ENCODE results near the gene MAFG.

Gene MAFG

DNA sequence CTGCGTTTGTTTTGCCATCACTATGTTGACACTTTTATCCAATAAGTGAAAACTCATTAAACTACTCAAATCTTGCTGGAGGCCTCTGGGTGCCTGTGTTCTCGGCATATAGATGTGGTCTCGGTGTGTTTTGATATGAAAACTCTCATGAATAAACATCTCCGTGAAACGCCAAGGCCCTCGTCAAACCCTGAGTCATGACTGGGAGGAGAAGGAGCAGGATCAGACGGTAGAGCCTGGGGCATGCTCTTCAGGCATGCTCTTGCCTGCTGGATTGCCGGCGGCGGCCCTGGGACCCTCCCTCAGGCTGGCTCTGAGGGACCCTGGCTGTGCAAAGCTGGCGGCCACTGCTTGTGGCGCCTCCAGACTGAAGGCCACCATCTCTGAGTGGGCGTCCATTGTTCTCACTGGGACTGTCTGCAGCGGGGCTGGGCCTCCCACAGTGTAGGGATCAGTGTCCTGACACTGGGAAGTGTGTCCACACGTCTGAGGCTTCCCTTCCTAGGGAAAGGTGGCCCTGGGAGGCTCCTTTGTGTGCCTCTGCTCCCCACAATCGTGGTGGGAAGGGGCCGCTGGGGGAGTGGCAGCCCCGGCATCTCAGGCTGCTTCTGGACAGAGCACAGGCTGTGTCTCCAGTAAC, 27.2 kb downstream of the MAFG start (continued):
- TF ChIP-seq RARB (CRISPR knock-in tag; IDR thresholded peaks at IDR 0.05), result no peak

DNA sequence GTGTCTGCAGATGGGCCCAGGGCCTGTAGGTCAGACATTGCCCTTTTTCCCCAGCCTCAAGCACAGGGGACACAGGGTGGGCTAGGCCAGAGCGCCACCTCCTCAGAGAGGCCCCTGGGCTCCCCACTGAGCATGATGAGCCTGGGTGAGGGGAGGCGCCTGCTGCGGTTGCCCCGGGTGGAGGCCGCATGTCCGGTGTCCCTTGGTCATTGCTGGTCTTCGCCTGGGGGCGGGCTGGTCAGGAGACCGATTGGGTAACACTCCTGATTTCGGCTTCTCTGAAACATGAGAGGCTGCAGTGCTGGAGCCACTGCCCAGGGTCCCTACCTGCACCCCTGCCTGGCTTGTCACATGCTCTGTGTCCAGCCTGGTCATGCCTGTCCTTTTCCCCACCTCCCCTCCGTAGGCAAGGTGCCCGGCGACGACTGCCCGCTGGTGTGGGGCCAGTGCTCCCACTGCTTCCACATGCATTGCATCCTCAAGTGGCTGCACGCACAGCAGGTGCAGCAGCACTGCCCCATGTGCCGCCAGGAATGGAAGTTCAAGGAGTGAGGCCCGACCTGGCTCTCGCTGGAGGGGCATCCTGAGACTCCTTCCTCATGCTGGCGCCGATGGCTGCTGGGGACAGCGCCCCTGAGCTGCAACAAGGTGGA, 27.9 kb downstream of the MAFG start:
- TF ChIP-seq ZFP3 (CRISPR knock-in tag; IDR thresholded peaks at IDR 0.05), result no peak
- no peak for TF ChIP-seq TOX (CRISPR knock-in tag; IDR thresholded peaks at IDR 0.05; ENCODE audit: borderline replicate concordance)
- no peak for TF ChIP-seq OSR1 (CRISPR knock-in tag; IDR thresholded peaks at IDR 0.05)
- TF ChIP-seq, protein P1, sequence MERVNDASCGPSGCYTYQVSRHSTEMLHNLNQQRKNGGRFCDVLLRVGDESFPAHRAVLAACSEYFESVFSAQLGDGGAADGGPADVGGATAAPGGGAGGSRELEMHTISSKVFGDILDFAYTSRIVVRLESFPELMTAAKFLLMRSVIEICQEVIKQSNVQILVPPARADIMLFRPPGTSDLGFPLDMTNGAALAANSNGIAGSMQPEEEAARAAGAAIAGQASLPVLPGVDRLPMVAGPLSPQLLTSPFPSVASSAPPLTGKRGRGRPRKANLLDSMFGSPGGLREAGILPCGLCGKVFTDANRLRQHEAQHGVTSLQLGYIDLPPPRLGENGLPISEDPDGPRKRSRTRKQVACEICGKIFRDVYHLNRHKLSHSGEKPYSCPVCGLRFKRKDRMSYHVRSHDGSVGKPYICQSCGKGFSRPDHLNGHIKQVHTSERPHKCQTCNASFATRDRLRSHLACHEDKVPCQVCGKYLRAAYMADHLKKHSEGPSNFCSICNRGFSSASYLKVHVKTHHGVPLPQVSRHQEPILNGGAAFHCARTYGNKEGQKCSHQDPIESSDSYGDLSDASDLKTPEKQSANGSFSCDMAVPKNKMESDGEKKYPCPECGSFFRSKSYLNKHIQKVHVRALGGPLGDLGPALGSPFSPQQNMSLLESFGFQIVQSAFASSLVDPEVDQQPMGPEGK (CRISPR knock-in tag; IDR thresholded peaks at IDR 0.05; ENCODE audit: borderline replicate concordance), result no peak
- no peak for ATAC-seq

DNA sequence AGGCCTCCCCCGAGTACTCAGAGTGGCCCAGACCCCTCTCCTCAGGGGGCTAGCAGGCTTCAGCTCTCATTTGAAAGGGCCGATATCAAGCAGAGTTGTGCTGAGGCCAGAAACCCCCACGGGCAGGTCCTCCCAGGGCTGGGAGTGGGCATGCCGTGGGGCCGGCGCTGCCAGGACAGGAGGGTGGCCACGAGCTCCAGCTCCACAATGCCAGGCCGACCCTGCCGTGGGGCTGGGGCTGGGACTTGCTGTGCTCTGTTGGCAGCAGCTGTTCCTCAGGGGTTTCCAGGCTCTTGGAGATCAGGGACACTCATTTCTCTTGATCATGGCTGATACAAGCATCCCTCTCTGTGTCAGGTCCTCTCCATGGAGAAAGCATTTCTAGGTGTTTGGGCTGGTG, 28.6 kb downstream of the MAFG start:
- ATAC-seq, result no peak
- TF ChIP-seq OSR1 (CRISPR knock-in tag; IDR thresholded peaks at IDR 0.05), result no peak
- no peak for TF ChIP-seq GLIS3 (CRISPR knock-in tag; IDR thresholded peaks at IDR 0.05)
- TF ChIP-seq RARB (CRISPR knock-in tag; IDR thresholded peaks at IDR 0.05), result no peak
- TF ChIP-seq, protein P2, sequence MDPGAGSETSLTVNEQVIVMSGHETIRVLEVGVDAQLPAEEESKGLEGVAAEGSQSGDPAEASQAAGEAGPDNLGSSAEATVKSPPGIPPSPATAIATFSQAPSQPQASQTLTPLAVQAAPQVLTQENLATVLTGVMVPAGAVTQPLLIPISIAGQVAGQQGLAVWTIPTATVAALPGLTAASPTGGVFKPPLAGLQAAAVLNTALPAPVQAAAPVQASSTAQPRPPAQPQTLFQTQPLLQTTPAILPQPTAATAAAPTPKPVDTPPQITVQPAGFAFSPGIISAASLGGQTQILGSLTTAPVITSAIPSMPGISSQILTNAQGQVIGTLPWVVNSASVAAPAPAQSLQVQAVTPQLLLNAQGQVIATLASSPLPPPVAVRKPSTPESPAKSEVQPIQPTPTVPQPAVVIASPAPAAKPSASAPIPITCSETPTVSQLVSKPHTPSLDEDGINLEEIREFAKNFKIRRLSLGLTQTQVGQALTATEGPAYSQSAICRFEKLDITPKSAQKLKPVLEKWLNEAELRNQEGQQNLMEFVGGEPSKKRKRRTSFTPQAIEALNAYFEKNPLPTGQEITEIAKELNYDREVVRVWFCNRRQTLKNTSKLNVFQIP (CRISPR knock-in tag; IDR thresholded peaks at IDR 0.05; ENCODE audit: borderline replicate concordance, low read depth), result no peak
- no peak for TF ChIP-seq CSDC2 (CRISPR knock-in tag; IDR thresholded peaks at IDR 0.05)
- TF ChIP-seq, protein P3, sequence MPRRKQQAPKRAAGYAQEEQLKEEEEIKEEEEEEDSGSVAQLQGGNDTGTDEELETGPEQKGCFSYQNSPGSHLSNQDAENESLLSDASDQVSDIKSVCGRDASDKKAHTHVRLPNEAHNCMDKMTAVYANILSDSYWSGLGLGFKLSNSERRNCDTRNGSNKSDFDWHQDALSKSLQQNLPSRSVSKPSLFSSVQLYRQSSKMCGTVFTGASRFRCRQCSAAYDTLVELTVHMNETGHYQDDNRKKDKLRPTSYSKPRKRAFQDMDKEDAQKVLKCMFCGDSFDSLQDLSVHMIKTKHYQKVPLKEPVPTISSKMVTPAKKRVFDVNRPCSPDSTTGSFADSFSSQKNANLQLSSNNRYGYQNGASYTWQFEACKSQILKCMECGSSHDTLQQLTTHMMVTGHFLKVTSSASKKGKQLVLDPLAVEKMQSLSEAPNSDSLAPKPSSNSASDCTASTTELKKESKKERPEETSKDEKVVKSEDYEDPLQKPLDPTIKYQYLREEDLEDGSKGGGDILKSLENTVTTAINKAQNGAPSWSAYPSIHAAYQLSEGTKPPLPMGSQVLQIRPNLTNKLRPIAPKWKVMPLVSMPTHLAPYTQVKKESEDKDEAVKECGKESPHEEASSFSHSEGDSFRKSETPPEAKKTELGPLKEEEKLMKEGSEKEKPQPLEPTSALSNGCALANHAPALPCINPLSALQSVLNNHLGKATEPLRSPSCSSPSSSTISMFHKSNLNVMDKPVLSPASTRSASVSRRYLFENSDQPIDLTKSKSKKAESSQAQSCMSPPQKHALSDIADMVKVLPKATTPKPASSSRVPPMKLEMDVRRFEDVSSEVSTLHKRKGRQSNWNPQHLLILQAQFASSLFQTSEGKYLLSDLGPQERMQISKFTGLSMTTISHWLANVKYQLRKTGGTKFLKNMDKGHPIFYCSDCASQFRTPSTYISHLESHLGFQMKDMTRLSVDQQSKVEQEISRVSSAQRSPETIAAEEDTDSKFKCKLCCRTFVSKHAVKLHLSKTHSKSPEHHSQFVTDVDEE (CRISPR knock-in tag; IDR thresholded peaks at IDR 0.05), result no peak
- TF ChIP-seq TCF4 (CRISPR knock-in tag; IDR thresholded peaks at IDR 0.05; ENCODE audit: borderline replicate concordance), result no peak
- no peak for TF ChIP-seq BACH2 (CRISPR knock-in tag; IDR thresholded peaks at IDR 0.05; ENCODE audit: borderline replicate concordance)
- TF ChIP-seq, protein P1 (CRISPR knock-in tag; IDR thresholded peaks at IDR 0.05; ENCODE audit: borderline replicate concordance), result no peak
- no peak for TF ChIP-seq PPARA (CRISPR knock-in tag; IDR thresholded peaks at IDR 0.05; ENCODE audit: borderline replicate concordance)
- no peak for TF ChIP-seq ARNTL (CRISPR knock-in tag; IDR thresholded peaks at IDR 0.05; ENCODE audit: borderline replicate concordance, low read depth)
- no peak for TF ChIP-seq ZNF70 (CRISPR knock-in tag; IDR thresholded peaks at IDR 0.05)
- TF ChIP-seq, protein P4, sequence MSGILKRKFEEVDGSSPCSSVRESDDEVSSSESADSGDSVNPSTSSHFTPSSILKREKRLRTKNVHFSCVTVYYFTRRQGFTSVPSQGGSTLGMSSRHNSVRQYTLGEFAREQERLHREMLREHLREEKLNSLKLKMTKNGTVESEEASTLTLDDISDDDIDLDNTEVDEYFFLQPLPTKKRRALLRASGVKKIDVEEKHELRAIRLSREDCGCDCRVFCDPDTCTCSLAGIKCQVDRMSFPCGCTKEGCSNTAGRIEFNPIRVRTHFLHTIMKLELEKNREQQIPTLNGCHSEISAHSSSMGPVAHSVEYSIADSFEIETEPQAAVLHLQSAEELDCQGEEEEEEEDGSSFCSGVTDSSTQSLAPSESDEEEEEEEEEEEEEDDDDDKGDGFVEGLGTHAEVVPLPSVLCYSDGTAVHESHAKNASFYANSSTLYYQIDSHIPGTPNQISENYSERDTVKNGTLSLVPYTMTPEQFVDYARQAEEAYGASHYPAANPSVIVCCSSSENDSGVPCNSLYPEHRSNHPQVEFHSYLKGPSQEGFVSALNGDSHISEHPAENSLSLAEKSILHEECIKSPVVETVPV (CRISPR knock-in tag; IDR thresholded peaks at IDR 0.05), result no peak
- TF ChIP-seq TOX (CRISPR knock-in tag; IDR thresholded peaks at IDR 0.05; ENCODE audit: borderline replicate concordance), result no peak
